HG02973 (cell line): ENCODE results near the gene TMPRSS5.

Experiments
- ATAC-seq: cut with Tn5 transposase; IDR thresholded peaks from one replicate; pipeline ENCODE4 v1.9.1; 2021; ENCODE audit warnings: moderate library complexity; ENCODE audit not compliant: unreplicated experiment

TMPRSS5 gene

DNA sequence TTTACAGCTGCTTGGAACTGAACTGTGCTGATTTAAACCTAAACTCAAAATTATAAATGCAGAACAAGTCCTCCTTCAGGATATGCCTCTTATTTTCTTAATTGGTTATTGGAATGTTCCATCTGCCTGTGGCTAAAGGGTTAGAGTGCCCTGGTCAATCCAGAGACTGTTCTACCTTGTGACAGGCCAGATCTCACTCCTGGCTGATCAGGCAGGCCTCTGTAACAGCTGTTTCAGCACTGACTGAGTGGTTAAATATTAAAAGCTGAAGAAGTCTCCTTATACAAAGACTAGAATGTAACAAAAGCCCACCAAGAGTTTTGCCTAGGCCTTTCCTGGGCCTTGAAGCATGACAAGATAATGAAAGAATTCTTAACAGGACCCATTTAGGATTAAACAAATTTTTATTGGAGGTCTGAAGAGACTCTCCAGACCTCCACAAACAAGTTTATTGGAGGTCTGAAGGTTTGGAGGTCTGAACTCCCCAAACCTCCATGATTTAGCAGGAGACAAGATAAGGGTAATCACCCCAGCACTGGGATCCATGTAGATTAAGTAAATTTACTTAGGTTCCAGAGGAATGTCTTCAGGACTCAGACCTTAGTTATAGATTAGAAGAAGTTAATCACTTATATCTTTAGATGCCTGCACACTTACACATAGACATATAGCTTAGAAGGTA lies 35.8 kb downstream of the TMPRSS5 start:
- ATAC-seq = no peak

GRCh38 chr11:113668255-113668654 lies 37.9 kb downstream of the TMPRSS5 start:
- ATAC-seq = no peak

DNA sequence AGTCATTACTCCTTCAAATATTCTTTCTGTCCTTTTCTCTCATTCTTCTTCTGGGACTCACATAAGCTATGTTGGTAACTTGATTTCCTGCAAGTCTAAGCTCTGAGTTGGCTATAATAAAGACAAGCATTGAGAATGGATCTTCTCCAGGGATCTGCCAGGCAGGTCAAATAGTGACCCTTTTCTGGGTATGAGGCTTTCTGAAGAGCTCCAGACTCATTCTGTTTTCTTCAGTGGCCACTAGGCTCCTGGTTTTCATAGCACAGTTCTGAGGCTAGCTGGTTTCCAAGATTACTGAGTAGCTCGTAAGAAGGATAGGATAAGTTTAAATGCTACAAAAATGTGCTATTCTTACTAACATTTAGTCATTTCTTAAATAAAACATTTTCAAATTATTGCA lies 38.3 kb downstream of the TMPRSS5 start:
- ATAC-seq = no peak

DNA sequence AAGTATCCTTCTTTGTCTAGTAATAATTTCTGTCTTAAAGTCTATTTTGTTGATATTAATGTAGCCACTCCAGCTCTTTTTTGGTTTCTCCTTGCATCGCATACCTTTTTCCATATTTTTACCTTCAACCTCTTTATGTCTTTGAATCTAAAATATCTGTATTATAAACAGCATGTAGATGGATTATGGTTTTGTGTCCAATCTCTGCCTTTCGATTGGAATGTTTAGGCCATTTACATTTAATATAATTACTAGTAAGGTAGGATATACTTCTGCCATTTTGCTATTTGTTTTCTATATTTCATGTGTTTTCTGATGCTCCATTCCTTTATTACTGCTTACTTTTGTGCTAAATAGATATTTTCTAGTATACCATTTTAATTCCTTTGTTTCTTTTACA lies 39.5 kb downstream of the TMPRSS5 start:
- no peak for ATAC-seq

DNA sequence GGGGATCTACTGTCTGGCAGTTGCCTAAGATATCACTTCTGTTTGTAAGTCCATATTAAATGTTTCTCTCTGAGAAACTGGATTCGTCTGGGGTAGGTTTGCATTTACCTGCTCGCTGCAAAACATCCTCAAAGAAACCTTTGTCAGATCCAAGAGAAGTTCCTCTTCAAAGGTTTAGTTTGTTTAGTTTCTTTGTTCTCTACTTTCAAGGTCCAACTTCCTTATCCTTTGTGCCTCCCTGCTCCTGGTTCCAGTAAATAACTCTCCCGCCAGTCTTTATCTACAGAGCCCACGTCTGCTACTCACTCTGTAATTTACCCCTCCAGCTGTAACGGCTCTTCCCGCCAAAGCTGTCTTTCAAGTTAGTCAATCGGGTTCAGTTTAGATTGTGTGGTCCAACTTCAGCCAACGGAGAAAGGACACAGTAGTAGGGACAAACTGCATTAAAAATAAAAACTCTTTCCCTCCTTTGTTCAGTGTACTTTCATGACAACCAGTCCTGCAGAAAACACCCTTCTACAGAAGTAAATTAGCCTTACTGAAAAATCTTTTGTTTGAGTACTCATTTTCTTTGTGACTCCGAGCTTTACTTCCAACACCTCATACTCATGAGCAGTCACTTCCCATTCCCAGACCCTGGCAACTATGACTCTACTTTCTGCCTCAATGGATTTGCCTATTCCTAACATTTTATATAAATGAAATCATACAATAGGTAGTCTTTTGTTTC lies 41.0 kb downstream of the TMPRSS5 start:
- no peak for ATAC-seq

- no peak for ATAC-seq
Observed at GRCh38 chr11:113664069-113664980, 41.8 kb downstream of the TMPRSS5 start.

- ATAC-seq = no peak
Observed at GRCh38 chr11:113663567-113663966, 42.5 kb downstream of the TMPRSS5 start.

DNA sequence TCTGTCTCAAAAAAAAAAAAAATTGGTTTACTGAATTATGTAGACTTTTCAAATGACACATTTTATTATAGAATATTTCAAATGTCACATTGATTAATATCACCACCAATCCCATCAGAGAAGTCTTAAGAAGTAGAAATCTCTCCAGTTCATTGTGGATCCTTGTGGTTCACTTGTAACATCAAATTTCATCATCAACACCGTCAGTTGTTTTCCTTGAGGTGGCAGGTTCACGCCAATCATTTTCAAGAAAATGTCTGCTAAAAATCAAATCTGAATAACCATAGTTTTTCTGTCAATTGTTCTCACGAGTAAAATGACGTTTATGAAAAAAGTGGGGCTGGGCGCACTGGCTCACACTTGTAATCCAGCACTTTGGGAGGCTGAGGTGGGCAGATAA lies 50.3 kb downstream of the TMPRSS5 start:
- no peak for ATAC-seq

DNA sequence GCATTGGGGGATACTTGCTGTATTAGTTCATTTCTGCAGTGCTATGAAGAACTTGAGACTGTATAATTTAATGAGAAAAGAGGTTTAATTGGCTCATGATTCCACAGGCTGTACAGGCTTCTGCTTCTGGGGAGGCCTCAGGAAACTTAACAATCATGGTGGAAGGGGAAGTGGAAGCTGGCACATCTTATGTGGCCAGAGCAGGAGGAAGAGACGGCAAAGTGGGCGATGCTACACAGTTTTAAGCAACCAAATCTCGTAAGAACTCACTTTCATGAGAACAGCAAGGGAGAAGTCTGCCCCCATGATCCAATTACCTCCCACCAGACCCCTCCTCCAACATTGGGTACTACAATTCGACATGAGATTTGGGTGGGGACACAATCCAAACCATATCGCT lies 55.1 kb downstream of the TMPRSS5 start:
- ATAC-seq = no peak

DNA sequence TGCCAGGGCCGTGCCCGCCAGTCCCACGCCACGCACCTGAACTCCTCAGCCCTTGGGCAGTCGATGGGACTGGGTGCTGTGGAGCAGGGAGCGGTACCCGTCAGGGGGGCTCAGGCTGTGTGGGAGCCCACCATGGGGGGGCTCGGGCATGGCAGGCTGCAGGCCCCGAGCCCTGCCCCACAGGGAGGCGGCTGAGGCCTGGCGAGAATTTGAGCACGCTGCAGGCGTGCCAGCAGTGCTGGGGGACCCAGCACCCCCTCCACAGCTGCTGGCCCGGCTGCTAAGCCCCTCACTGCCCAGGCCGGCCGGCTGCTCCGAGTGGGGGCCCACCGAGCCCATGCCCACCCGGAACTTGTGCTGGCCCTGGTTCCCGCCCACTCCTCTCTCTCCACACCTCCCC lies 56.8 kb downstream of the TMPRSS5 start:
- no peak for ATAC-seq

- no peak for ATAC-seq
Observed at GRCh38 chr11:113647856-113648255, 58.3 kb downstream of the TMPRSS5 start.

DNA sequence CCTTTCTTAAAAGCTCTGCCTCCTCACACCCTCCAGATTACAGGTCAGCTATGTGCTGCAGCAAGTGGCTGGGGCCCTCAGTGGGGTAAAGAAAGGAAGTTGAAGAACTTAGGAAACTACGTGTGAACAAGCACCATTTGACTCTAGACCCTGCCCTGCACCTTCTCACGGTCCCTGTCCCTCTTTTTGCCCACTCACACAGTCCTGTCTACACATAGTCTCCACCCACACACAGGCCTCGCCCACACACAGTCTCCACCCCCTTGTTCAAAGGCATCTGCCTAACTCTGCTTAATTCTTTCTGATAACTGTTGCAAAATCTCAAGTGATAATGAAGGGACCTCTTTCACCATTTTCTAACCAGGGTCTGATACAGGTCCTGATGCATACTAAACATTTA lies 59.0 kb downstream of the TMPRSS5 start:
- no peak for ATAC-seq

GRCh38 chr11:113645593-113646349 lies 60.3 kb downstream of the TMPRSS5 start:
- ATAC-seq = no peak

DNA sequence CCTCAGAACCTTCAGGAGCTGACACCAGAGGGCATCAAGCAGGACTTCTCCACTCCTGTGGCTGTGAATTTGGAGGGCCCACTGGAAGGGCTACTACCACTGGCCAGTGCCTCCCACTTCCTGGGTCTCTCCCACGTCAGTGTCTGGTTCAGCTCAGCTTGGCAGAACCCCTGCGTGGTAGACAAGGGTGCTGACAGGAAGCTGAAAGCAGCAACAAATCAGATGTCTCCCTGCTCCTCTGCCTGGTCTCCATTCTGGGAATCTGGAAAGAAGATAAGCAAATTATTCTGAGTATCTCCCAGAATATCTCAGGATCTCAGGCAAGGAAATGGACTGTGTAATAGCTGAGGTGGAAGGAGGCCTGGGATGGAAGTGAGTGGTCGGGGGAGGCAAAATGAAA lies 61.5 kb downstream of the TMPRSS5 start:
- no peak for ATAC-seq

DNA sequence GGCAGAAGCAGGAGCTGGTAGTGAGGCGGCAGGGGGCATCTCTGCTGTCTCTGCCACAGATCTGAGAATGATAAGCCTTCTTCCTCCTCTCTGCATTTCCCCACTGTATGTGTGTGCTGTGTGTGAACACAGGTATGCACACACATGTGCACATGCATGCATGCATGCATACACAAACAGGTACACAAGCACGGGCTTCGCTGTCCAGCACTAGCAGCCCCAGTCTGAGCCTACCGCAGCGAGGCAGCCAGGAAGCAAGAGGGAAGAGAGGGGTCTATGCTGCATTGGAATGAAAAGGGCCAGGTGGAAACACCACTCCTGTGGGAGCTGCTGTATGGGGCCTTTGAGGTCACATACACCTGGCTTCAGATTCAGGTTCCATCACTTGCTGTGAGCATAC lies 62.4 kb downstream of the TMPRSS5 start:
- no peak for ATAC-seq

GRCh38 chr11:113643006-113643585 lies 63.0 kb downstream of the TMPRSS5 start:
- ATAC-seq = no peak

DNA sequence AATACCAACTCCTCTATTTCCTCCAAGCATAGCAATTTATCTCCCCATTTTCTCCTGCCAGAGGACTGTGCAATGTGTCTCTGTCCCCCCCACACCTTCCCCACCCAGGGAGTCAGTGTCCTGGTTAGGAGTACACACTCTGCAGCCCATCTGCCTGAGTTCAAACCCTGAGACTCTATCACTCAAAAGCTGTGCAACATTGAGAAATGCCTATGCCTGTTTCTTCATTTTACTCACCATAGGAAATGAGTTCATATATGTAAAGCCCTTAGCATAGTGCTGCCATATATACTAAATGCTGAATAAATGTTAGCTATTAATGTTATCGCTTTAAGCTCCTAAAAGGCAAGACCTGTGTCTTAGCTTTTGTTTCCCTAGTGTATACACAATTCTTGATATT lies 64.0 kb downstream of the TMPRSS5 start:
- no peak for ATAC-seq

- no peak for ATAC-seq
Observed at GRCh38 chr11:113638376-113638775, 67.7 kb downstream of the TMPRSS5 start.

GRCh38 chr11:113637636-113638035 lies 68.5 kb downstream of the TMPRSS5 start:
- no peak for ATAC-seq
